ENCODE data around the gene TNIK.

DNA sequence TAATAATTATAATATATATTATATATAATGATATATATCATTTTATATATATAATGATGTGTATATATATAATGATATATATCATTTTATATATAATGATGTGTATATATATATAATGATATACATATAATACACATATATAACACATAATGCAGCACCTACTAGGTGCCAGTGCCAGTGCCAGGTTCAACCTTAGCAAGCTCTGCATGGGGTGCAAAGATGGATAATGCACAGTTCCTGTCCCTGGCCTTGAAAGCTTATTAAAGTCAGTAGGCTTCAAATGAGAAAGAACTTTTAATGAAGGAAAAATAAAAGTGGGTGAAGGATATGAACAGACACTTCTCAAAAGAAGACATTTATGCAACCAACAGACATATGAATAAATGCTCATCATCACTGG lies 240.9 kb downstream of the TNIK start:
- TF ChIP-seq CTCF (IDR thresholded peaks at IDR 0.05) (no peak), POLR2A (IDR thresholded peaks at IDR 0.05) (no peak)

Measured in uterus (tissue), 2 donors.